GM10847 (cell line): ENCODE data around the gene CFAP91.

Source experiments
- POLR2A ChIP-seq: IDR thresholded peaks from 2 replicates; pipeline ENCODE4 v1.6.1; 2011; ENCODE audit not compliant: insufficient read length; ENCODE audit errors: extremely low read depth

Gene CFAP91

DNA sequence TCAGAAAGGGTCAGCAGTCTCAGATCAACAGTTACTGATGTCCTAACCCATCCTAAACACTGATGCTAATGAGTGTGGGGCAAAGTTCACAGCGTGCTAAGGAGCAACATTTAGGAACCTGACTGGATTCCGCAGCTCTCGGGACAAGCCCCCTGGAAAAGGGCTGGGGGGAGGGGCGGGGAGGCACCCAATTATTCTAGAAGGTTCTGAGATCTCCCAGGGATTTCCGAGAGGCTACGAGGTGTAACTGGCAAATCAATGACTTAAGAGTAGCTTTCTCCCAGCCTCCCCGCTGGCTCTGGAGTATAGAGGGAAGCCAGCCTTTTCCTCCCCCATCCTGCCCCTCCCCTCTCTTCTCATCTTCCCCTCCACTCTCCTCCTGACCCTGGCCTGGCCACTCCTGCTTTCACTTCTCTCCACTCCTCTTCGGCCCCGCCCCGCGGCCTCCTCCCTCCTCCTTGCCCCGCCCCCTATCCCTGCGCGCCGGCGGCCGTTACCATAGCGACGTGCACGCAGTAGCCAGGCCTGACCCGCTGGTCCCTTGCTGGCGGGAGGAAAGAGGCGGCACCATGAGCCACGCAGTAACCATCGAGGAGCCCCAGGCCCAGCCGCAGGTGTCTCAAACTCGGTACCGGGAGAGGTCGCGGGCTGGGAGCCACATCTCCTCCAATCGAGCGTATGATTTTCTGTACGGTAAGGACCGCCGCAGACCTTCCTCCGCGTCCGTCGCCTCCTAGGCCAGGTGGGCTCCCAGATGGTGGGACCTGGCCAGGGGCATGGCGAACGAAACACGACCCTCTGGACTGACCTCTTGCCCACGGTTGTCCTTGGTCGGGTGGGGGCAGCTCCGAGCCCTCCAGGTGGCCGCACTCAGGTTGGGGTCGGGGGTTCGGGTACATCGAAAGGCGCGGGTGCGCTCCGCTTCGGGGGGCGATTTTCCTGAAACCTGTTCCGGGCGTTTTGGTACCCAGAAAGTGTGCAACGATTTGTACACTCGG is at the start of gene CFAP91:
Gene CFAP91 (plus strand): TSS at position 493 of the 998 bp plus-strand sequence. CDS start 77 bp downstream, at position 570.
- no peak for TF ChIP-seq POLR2A

DNA sequence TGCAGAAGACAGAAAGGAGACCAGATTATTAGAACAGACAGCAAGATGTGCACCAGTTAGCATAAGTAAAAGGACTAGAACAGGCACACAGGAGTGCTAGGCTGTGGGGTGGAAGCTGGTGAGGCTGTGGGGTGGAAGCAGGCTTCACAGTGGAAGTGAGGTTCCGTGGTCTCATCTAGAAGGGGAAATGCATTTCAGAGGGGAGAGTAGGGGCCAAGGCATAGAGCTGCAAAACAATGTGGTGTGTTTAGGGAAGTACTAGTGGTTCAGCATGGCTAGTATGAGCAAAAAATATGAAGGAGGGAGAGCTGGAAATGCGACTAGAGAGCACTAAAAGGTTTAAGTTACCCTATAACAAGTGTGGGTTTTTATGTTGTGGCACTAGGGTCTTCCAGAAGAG is 48.9 kb upstream of the CFAP91 start:
- TF ChIP-seq POLR2A: no peak

DNA sequence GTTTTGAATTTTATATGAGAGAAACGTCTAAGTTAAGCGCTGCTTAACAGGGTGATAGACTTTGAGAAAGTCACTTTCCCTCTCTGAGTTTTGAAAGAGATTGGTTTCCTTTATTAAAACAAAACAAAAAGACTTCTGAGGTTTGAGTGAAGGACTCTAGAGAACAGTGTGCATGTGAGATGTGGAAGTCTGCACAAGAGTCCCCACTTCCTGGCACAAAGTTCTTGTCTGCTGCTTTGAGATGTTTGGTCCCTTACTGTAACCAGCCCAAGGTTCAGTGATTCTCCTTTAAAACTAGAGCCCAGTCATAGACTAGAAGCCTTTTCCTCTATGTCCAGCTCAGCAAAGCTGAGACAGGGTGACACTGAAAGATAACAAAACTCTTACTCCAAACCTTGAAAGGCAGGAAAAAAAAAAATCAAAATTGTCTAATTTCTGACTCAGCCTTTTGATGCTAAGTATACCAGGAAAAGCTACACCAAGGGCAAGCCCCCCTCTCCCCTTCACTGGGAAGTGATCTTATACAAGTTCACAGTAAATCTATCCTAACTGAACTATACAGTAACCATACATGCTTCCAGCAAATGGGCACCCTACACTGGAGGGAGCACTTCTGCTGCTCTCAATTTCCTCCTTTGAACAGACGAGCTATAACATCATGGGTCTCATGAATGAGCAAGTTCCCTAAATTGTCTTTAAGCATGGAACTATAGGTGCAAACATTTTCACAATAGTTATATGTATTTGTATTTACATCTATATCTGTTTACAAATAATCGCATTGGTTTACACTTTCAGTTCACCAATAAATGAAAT is 44.7 kb upstream of the CFAP91 start:
- no peak for TF ChIP-seq POLR2A

DNA sequence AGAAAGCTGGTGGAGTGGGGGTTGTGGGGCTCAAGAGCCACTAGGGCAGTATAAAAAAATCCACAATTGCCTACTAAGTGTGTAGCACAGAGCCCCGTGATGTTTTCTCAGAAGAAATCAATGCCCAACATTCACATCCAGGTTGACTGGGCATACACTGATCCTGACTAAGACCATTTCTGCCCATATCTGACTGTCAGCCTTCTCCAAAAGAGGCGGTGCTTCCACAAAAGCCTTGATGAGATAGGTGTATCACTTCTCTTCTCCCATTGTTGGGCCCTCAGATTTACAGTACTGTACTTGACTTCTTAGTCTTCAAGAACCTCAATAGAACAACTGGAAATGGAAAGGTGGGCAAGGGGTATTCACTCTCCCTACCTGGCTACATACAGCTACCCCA is 43.8 kb upstream of the CFAP91 start:
- no peak for TF ChIP-seq POLR2A

DNA sequence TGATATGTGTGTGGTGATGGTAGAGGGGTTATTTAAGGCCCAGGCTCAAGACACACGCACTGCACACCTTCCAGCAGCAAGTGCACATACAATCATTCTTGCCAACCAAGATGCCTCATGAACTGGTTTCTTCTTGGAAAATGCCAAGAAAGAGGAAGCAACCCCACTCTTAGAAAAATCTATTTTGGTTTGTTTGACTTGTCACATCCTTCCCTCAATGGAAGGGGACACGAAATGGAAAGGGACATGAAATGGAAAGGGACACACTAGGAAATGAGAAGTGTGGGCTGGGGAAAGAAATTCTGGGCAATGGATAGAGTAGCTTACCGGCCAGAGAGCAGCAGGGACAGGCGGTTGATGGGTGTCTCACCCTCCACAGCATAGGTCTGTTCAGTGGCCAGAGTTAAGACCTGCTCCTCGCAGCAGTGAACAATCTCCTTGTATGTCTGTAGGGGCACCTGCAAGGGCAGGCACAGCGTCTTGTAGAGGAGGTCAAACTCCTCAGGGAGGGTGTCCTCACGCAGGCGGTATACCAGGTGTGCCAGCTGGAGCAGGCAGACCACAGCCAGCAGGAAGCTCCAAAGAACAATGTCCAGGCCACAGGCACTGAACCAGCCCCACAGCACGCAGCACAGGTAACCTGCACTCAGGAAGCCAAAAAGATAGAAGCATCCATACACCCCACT is 43.1 kb upstream of the CFAP91 start:
- TF ChIP-seq POLR2A: no peak

DNA sequence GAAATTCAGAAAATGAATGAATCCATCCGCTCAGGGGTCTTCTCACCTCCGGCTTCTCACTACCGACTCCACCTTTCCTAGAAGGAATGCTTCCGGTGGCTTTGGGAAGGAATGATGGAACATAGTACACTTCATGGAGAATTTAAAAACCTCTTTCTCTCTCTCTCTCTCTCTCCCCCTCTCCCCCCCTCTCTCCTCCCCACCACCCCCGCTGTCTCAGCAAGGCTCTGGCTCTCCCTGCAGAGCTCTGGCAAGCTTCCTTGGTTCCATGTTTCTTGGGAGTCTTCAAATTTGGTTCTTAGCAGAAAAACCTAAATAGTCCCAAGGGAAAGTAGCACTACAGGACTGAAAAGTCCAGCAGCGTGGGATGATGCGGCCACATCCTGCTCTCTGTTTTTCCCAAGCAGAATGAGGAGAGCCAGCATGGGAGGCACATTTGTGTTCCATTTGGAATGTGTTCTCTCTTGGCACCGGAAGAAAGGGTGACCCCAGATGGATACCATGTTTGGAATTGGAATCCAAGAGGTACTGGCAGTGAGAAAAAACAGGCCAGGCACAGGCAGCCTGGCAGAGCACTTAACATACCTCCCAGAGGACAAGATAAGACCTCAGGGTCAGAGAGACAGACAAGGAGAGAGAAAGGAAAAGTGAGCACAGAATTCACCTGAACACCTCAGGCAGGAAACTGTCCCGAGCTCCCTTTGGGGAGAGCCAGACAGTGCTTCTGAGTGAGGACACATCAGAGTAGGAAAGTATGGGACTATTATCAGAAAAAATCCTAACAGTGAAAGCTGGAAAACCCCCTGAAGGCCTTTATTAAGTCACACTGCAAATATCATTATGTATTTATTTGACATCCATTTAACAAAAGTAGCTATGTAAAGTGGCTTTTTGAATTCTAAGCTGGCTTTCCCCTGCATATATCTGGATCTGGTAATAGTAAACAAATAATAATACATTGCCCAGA is 42.1 kb upstream of the CFAP91 start, which contains the start of gene POPDC2:
Gene POPDC2 (minus strand): TSS at position 116 of the 967 bp plus-strand sequence. CDS start 166 bp downstream, outside the sequence.
- TF ChIP-seq POLR2A: no peak

DNA sequence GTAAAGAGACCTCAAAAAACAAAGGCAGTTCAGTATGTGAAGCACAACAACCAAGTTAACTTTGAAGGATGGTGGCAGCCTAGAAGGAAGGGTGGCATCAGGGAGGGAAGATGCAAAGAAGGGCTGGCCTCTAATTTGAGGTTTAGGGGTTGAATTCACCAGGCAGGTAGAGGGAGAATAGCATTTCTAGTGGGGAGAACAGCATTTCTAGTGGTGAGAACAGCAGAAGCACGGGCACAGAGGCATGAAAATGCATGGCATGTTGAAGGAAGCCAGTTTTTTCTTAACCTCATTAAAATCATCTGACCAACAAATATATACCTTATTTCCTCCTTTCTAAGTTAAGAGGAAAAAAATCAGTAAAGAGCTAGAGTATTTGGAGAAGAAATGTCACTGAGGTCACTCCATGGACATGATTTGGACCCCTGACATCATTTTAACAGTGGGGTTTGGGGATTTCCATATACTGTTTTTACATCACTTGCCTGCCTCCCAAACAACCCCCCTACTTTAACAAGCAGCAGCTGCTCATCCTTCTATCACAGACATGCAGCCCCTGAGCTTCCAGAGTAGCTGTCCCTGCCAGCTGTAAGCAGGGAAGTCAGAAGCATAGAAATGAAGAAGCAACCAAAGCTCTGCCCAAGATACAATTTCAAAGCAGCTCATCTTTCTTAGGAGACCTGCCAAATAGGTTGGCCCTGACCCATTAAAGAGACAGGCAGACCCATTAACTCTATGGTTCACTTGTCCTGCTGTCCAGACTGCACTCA is 40.0 kb upstream of the CFAP91 start:
- TF ChIP-seq POLR2A: no peak

DNA sequence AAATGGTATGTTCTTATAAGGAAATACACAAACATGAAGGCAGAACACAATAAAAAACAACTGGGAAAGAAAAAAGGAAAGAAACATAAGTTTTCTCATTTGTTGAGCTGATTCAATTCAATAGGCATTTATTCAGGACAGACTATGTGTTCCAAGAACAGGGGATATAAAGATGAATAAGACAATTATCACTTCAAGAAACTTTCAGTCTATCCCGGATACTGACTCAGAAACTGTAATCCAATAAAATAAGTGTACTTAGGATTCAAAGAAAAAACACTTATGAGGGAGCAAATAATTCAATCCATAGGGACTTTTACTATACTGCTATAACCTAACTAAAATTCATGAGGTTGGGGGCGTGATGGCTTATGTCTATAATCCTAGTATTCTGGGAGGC is 38.9 kb upstream of the CFAP91 start:
- TF ChIP-seq POLR2A: no peak

DNA sequence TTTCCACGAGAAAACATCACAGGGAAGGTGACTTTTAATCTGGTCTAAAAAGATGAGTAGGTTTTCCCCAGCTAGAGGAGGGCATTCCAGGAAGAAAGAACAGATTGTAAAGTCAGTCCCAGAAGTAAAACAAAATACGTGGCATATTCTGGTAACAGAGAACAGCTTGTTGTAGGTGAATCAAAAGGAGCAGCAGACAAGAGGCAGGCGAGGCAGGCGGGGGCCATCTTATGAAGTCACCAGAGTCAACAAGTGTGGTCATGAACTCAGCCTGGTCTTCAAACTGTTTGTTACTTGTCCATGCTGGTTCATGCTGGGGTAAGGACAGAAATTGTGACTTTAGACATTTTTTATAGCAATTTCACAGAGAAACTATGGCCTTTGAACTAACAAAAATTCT is 38.5 kb upstream of the CFAP91 start:
- no peak for TF ChIP-seq POLR2A

DNA sequence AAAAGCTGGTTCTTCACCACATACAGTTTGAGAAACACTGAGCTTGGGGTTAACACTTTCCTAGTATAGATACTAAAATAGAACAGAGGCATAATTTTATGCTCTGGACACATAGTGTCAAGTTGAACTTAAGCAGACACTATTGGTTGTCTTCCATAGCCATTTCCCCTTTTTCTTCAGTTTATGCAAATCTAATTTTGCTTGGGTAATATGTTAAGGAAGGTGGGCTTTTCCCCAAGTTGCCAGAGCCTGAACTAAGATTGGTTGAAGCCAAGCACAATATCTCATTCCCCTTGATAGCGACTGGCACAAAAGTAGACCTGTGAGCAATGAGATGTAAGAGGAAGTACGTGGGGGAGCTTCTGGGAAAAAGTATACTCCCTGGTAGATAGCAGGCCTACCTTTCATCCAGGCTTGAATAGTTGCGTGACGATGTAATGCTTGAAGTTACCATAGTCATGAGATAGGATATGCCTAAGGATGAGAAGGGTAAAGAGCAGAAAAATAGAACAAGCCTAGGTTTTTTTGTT is 37.9 kb upstream of the CFAP91 start:
- no peak for TF ChIP-seq POLR2A

DNA sequence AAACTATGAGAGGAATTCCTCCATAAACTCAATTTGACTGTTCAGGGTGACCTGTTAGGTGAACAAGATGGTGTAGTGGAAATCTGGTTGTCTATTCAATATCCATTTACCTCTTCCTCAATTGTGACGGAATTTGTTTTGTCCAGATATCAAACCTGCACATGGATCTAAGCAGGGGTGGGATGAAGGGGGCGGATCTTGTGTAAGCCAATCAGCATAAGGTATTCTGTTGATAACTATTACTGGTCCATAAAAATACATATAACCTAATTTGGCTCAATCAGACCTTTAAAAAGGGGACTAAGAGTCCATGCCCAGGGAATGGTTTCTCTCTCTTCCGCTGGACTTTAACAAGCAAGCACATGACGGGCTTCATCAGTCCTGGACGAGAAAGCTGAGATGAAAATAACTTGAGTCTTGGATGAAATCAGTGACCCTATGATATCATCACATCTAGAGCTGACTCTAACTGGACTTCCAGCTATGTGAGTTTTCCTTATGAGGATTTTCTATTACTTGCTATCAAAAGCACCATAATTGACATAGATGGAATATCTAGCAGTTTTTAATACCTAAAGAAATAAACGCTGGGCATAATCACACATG is 36.8 kb upstream of the CFAP91 start:
- no peak for TF ChIP-seq POLR2A

DNA sequence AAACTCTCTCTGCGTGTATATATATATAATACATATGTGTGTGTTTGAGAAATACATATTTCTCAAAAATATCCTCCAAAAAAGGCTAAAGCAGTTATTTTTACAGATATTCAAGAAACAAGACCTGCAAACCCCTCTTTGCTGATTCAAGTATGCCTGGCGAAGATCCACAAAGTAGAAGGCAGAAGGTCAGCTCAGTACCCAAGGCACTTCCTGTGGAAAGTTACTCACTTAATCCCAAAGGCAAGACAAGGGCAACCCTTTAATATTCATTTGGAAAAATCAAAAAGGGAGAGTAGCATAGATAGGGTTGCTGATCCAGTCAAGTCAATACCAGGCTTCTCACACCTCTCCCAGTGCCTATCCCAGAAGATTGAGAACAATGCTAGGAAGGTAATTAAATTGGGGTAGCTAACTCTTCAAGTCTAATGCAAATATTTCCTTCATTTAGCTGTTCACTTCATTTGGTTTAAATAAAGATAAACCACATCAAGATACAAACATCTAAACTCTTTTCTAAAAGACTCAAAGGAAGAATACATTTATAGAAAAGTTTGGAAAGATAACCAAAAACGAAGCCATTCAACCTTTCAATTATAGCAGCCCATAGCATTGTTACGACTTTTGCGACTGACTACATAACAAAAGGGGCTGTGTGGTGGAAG is 32.8 kb upstream of the CFAP91 start:
- no peak for TF ChIP-seq POLR2A
